NCI-H2171 treated with DMSO at 0.1 percent for 48 hours (cell line): ENCODE results near the gene KLHL3.
A peak's percentile ranks its signal among the peaks of the same experiment; 100 is the strongest.

Experiments used
- DNase-seq: peaks from one replicate; lab custom pipeline; 2025; lab: John Stamatoyannopoulos, UW

The KLHL3 gene

GRCh38 chr5:137582218-137582617, 153.7 kb downstream of the KLHL3 start:
- DNase-seq: no peak

DNA sequence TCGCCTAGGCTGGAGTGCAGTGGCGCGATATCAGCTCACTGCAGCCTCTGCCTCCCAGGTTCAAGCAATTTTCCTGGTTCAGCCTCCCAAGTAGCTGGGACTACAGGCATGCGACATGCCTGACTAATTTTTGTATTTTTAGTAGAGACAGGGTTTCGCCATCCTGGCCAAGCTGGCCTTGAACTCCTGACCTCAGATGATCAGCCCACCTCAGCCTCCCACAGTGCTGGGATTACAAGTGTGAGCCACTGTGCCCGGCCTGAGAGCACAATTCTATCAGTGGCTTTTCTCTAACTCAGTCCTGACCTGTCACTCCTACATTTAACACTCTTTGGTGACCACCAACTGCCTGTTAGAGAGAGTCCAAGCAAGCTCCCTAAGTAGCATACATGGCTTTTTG, 154.1 kb downstream of the KLHL3 start:
- DNase-seq: no peak

DNA sequence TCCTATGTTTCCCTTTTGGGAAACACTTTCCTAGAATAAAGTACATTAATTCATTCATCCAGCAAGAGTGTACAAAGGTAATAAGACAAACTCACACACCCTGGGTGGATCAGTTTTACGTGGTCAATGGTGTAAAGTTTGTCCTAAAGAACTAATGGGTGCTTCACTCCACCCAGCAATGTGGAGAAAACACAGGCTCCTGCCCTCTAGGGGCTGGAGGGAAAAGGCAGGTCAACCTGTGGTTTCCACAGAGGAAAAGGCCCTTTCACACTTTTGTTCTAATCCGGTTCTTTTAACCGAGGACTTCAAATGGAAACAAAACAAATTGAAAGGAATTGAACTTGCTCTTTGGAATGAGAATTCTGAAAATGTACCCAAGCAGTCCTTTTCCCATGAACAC, 155.9 kb downstream of the KLHL3 start:
- no peak for DNase-seq

DNA sequence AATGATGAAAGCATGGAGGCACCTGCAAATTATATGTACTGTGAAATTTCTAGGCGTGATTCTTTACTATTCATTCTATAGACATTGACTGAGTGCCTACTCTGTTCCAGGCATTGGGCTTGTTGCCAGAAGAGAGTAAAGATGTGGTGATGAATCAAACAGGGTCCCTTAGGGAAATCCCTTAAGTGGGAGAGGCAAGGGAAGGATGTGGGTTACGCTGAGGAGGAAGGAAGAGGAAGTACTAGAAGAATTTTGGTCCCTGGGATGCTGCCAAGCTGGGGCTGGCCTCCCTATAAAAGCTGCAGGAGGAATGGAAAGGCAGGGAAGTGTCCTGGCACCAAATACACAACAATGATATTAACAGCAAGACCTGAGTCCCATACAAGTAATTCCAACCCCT, 160.0 kb downstream of the KLHL3 start:
- DNase-seq: peak; percentile 14

- no peak for DNase-seq
Observed at GRCh38 chr5:137575211-137575610, 160.7 kb downstream of the KLHL3 start.

DNA sequence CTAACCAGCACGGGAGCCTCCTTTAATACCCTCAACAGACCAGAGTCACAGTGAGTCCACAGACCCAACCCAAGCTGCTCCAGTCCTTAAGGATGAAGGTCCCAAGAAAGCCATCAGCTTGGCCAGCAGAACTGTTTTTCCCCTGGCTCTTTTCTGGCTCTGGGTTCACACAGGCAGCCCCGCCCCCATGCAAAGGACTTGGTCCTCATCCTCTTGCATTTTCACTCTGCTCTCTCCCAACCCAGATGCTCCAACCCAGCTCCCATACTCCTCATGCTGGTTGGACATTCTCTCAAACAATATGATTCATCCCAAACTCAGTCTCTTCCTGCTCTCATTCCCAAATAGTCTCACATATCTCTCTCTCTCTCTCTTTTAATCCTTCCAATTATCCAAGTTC, 162.5 kb downstream of the KLHL3 start:
- no peak for DNase-seq

- DNase-seq: no peak
Observed at GRCh38 chr5:137572042-137572695, 163.7 kb downstream of the KLHL3 start.

GRCh38 chr5:137570070-137570469, 165.8 kb downstream of the KLHL3 start:
- DNase-seq: no peak
